Psoas muscle (tissue), 8 donors: ENCODE results near the gene TBC1D22A. TPM values are rescaled to one million over a fixed set of nuclear protein-coding genes. Genes with fewer than 3 reads are reported as not detected.

Experiments used
- ATAC-seq, 4 donors: fragments of 200-7000 bp; cut with Tn5 transposase; one replicate each; pipeline ENCODE4 v1.9.1; 2020; ENCODE audit warnings: moderate library complexity in 3 of 4, mild to moderate bottlenecking in 2 of 4
- DNase-seq, 2 donors: peaks; one replicate each; pipeline ENCODE4 v3.0.0-alpha.2; 2020
- H3K27ac ChIP-seq: fragments of 200-600 bp; one replicate; pipeline ENCODE4 v1.8.0; 2022
- H3K27me3 ChIP-seq, 3 donors: fragments of 200-600 bp in 1 of 3; one replicate each; pipeline versions ENCODE4 v1.6.1 to v1.8.0; 2013 to 2022; ENCODE audit warnings: low read length in 2 of 3, mild to moderate bottlenecking in 2 of 3, moderate library complexity in 1 of 3; ENCODE audit not compliant: insufficient read depth in 3 of 3
- H3K36me3 ChIP-seq, 2 donors: fragments of 200-600 bp in 1 of 2; one replicate each; pipeline versions ENCODE4 v1.6.1 to v1.8.0; 2013 to 2022; ENCODE audit warnings: low read depth in 1 of 2, mild to moderate bottlenecking in 1 of 2, moderate library complexity in 1 of 2; ENCODE audit not compliant: insufficient read depth in 1 of 2
- H3K4me1 ChIP-seq: fragments of 200-600 bp; one replicate; pipeline ENCODE4 v1.8.0; 2022
- H3K4me3 ChIP-seq: fragments of 200-600 bp; one replicate; pipeline ENCODE4 v1.8.0; 2022; ENCODE audit warnings: mild to moderate bottlenecking
- H3K9me3 ChIP-seq: fragments of 200-600 bp; one replicate; pipeline ENCODE4 v1.8.0; 2022
- WGBS, 3 donors: extraction: QIAGEN DNeasy Blood & Tissue Kit; methylation state at CpG; one replicate each; pipeline versions ENCODE4 v1.1.6 to v1.1.7; 2013; 5-methylcytosine and 5-hydroxymethylcytosine counted together
- intact Hi-C, 2 donors: fragments of 100-400 bp; cut with DNase I; formaldehyde crosslinking; loops; one replicate each; pipeline versions ENCODE4 v1.11.0 to v1.14.2; 2022
- polyA plus RNA-seq, 3 donors: library from polyadenylated mRNA; stranded (reverse); fragments of 200-250 nt; gene quantifications; one replicate each; pipeline ENCODE4 v1.2.3, GENCODE V29; 2013
- total RNA-seq, 4 donors: library from RNA; stranded (reverse); fragmentation: NEBNext Ultra II Directional in 2 of 4; extraction: Animal tissue kit (Norgen Biotek cat#: 25700) in 2 of 4; gene quantifications; one replicate each; pipeline versions ENCODE4 v1.2.1 to v1.2.4, GENCODE V29; 2021 to 2023
- TF ChIP-seq, protein P1 (sequence below): fragments of 200-600 bp; IDR thresholded peaks from one replicate; pipeline ENCODE4 v1.8.0; 2022; ENCODE audit warnings: antibody characterized with exemption
- donor health status: healthy with polysubstance abuse.
- donor health status: DM: no; HTN: no; CAD: no; lungs with moderate emphysema.
- donor health status: Bipolar disorder and iron deficiency.
- donor health status: healthy.
- donor health status: DM: yes; HTN: yes; CAD: no.
- donor health status: DM: no; HTN: no; CAD: no.
- donor health status: DM: no; HTN: no; CAD: no.
- donor health status: DM: yes; HTN: yes; CAD: no.

TBC1D22A gene
- total and polyA plus RNA-seq, 7 donors, result 11.7 to 25.0 (median 18.9) TPM

DNA sequence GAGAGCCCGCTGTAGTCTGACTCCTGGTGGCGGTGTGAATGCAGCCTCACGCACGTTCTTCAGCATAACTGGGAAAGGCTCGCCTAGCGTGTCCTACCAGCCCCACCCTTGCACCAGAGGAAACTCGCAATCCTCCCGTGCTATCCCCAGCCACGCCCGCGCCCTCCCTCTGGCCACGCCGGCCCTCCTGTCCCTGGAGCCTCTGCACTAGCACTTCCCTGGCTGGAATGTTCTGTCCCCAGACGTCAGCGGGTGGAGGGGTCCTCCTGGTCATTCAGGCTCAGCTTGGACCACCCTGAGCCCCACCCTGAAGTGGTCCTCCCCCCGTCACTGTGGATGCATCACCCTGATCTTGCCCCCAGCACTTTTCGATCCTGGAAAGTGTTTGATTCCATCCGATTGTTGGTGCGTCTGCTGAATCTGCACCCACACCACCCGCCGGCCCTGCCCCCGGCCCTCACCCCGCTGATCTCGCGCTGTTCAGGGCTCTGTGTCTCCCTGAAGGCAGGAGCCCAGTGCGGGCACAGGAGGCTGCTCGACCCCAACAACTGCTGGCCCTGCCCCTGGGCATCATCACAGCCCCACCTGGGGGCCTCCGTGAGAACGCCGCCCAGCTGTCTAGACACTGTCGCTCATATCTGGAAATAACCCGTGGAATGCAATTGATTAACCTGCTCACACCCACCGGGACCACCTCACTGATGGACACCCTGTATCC is 437.0 kb downstream of the TBC1D22A start:
- ATAC-seq (no peak), DNase-seq (peak in 1 of 2 donors; percentile 35)
- TF ChIP-seq, protein P1, sequence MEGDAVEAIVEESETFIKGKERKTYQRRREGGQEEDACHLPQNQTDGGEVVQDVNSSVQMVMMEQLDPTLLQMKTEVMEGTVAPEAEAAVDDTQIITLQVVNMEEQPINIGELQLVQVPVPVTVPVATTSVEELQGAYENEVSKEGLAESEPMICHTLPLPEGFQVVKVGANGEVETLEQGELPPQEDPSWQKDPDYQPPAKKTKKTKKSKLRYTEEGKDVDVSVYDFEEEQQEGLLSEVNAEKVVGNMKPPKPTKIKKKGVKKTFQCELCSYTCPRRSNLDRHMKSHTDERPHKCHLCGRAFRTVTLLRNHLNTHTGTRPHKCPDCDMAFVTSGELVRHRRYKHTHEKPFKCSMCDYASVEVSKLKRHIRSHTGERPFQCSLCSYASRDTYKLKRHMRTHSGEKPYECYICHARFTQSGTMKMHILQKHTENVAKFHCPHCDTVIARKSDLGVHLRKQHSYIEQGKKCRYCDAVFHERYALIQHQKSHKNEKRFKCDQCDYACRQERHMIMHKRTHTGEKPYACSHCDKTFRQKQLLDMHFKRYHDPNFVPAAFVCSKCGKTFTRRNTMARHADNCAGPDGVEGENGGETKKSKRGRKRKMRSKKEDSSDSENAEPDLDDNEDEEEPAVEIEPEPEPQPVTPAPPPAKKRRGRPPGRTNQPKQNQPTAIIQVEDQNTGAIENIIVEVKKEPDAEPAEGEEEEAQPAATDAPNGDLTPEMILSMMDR, result no peak
- Histone ChIP-seq H3K27me3 (peaks cover 0 to 40% (median 9%) of the 10 kb centered on the region in 3 donors), H3K9me3 (no peaks in the 10 kb centered on the region), H3K4me1 (no peaks in the 10 kb centered on the region), H3K27ac (no peak overlapping the region), H3K36me3 (no peaks in the 10 kb centered on the region), H3K4me3 (no peak overlapping the region)
- intact Hi-C loops, result no loop called here
- whole genome bisulfite sequencing, 3 donors, result 77 to 82% (median 82%) methylated on average over 33 of the region's 33 CpGs

DNA sequence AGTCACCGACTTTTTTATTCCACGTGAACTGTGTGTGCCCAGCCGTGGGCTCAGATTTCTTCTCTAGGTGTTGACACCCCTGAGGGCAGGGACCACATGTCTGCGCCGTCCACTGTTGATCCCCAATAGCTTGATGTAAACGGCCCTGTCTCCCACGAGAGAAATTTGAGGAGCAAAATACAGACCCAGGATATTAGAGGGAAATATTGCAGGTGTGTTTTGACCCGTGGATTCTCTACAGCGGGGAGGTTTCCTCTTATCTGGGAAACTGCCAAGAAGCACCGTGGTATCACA is 437.5 kb downstream of the TBC1D22A start:
- 34 to 45% (median 39%) methylated on average over 10 of the region's 10 CpGs for WGBS, 3 donors
- no peak overlapping the region for H3K4me3 ChIP-seq
- H3K9me3 ChIP-seq, result no peaks in the 10 kb centered on the region
- H3K27ac ChIP-seq, result no peak overlapping the region
- ATAC-seq (no peak), DNase-seq (no peak)
- TF ChIP-seq, protein P1, result no peak
- intact Hi-C loops, result no loop called here
- no peaks in the 10 kb centered on the region for H3K36me3 ChIP-seq
- H3K27me3 ChIP-seq, result peaks cover 0 to 40% (median 8%) of the 10 kb centered on the region in 3 donors
- H3K4me1 ChIP-seq, result no peaks in the 10 kb centered on the region

DNA sequence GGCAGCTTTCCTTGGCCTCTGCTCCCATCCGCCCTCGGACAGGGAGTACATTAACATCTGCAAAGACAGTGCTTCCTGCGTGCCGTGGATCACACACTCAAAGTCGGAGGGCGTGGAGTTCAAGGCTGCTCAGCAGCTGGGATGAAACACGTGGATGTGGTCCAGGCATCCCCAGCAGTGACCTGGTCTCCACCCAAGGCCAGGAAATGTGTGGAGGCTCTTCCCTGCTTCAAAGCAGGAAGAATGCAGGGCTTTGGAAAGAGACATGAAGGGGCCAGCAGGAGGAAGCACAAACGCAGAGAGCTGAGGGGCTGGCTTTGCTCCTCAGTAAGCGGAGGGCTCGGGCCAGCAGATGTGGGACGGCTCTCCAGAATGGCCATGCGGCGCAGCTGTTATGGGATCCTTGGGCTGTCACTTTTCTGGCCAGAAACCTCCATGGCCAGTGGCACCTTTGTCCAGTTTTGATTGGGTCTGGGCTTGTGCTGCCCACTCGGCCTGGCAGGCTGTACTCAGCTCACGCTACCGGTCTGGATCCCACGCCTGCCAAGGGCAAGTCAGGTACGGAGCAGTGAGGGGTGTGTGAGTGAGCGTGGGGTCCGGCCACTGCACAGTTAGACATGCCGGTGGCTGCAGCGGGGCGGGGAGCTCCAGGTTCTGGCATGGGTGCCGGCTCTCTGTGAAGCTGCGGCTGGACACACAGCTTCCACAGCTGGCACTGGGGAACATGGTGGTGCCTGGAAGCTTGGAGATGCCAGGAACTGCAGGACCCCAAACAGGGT is 438.0 kb downstream of the TBC1D22A start:
- WGBS, 3 donors, result 15 to 19% (median 18%) methylated on average over 25 of the region's 25 CpGs
- peak in 1 of 2 donors; percentile 41 for DNase-seq
- intact Hi-C loops, result no loop called here

DNA sequence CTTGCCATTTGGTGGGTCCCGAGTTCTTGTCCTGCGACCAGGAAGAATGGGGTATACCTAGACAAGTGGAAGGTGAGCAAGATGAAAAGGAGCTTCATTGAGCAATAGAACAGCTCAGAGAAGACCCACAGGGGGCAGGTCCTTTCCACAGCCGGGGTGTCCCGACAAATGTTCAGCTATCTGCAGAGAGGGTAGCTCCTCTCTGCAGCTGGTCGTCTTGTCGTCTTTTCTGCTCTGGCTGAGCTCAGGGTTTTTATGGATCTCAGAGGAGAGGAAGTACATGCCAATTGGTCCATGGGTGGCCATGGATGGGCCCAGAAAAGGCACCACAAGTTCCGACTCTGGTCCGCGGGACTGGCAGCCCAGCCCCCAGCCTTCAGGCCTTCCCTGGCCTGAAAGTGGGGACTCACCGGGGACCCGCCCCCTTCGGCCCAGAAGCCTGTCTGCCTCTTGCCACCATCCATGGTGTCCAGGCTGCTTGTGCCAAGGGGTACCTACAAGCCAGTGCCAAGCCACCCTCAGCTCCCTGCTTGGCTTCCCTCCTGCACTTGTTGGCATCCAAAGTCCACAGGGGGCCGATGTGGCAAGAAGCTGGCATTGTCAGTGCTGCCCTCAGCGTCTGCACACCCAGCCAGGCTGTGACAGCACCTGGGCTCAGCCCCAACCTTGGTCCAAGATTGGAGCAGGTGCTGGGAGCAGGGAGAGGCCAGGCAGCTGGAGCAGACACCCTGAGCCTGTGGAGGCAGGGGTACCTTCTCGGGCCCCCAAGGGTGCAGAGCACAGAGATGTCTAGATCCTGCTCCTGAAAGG is 438.9 kb downstream of the TBC1D22A start:
- no peaks in the 10 kb centered on the region for H3K9me3 ChIP-seq
- H3K36me3 ChIP-seq, result no peaks in the 10 kb centered on the region
- ATAC-seq, result peak in 1 of 4 donors; percentile 54
- peak in 1 of 2 donors; percentile 59 for DNase-seq
- no peak overlapping the region for H3K27ac ChIP-seq
- no peaks in the 10 kb centered on the region for H3K4me1 ChIP-seq
- intact Hi-C loops, result no loop called here
- TF ChIP-seq, protein P1, result no peak
- 39 to 63% (median 41%) methylated on average over 15 of the region's 15 CpGs for WGBS, 3 donors
- no peak overlapping the region for H3K4me3 ChIP-seq
- peaks cover 0 to 40% (median 8%) of the 10 kb centered on the region in 3 donors for H3K27me3 ChIP-seq

More for the DNA sequence above, 438.0 kb downstream of the TBC1D22A start:
- H3K27me3 ChIP-seq, result peaks cover 0 to 40% (median 8%) of the 10 kb centered on the region in 3 donors
- no peak for ATAC-seq
- TF ChIP-seq, protein P1, result no peak
- H3K36me3 ChIP-seq, result no peaks in the 10 kb centered on the region
- H3K4me3 ChIP-seq, result no peak overlapping the region
- H3K4me1 ChIP-seq, result no peaks in the 10 kb centered on the region
- no peak overlapping the region for H3K27ac ChIP-seq
- no peaks in the 10 kb centered on the region for H3K9me3 ChIP-seq
